H1 (cell line): ENCODE data around the gene POLE4.

Experiments used
- BCL11A ChIP-seq, 2 experiments: IDR thresholded peaks; one replicate each; pipeline ENCODE4 v1.6.1; 2011; ENCODE audit warnings: low read depth in 2 of 2, low read length in 2 of 2, mild to moderate bottlenecking in 2 of 2
- BRCA1 ChIP-seq: IDR thresholded peaks from 2 replicates; pipeline ENCODE4 v1.6.1; 2012; ENCODE audit warnings: low read depth, low read length, improper control_type of control experiment
- CEBPB ChIP-seq: IDR thresholded peaks from 2 replicates; pipeline ENCODE4 v1.6.1; 2012; ENCODE audit warnings: low read depth, low read length
- CREB1 ChIP-seq: IDR thresholded peaks from 2 replicates; pipeline ENCODE4 v1.6.1; 2012; ENCODE audit warnings: inconsistent platforms
- EP300 ChIP-seq, 2 experiments: IDR thresholded peaks; 1 replicate in 1 of 2; 2 replicates in 1 of 2; pipeline ENCODE4 v1.6.1; 2011 to 2012; ENCODE audit warnings: low read depth in 2 of 2, low read length in 2 of 2, mild to moderate bottlenecking in 2 of 2, borderline replicate concordance in 1 of 2, inconsistent platforms in 1 of 2, moderate library complexity in 1 of 2
- EZH2 ChIP-seq: fragments of 200-600 bp; sonication (generic); IDR thresholded peaks from 2 replicates; pipeline ENCODE4 v1.7.1; 2012; ENCODE audit warnings: low read depth, mild to moderate bottlenecking, moderate library complexity, low read length, inconsistent platforms; ENCODE audit not compliant: severe bottlenecking
- FOSL1 ChIP-seq: IDR thresholded peaks from 2 replicates; pipeline ENCODE4 v1.6.1; 2011; ENCODE audit warnings: mild to moderate bottlenecking, low read depth, low read length, moderate library complexity; ENCODE audit not compliant: insufficient read depth
- MAX ChIP-seq: IDR thresholded peaks from 2 replicates; pipeline ENCODE4 v1.6.1; 2012; ENCODE audit warnings: inconsistent platforms
- NRF1 ChIP-seq: IDR thresholded peaks from 2 replicates; pipeline ENCODE4 v1.6.1; 2011; ENCODE audit warnings: mild to moderate bottlenecking, low read depth, low read length, improper control_type of control experiment
- POLR2A ChIP-seq, 2 experiments: IDR thresholded peaks; 1 replicate in 1 of 2; 2 replicates in 1 of 2; pipeline ENCODE4 v1.6.1; 2011; ENCODE audit warnings: low read depth in 2 of 2, low read length in 2 of 2, mild to moderate bottlenecking in 2 of 2; ENCODE audit errors: control extremely low read depth in 1 of 2
- POLR2AphosphoS5 ChIP-seq: IDR thresholded peaks from 2 replicates; pipeline ENCODE4 v1.6.1; 2011; ENCODE audit warnings: low read depth, low read length
- TCF12 ChIP-seq: IDR thresholded peaks from 2 replicates; pipeline ENCODE4 v1.6.1; 2011; ENCODE audit warnings: low read depth, mild to moderate bottlenecking, low read length
- TF ChIP-seq, protein P1 (sequence below), 3 experiments: IDR thresholded peaks; 1 replicate in 2 of 3; 2 replicates in 1 of 3; pipeline versions ENCODE4 v1.5.1 to v1.6.1; 2011; ENCODE audit warnings: low read length in 3 of 3, mild to moderate bottlenecking in 3 of 3, inconsistent platforms in 2 of 3, low read depth in 1 of 3, moderate library complexity in 1 of 3; ENCODE audit not compliant: insufficient read depth in 1 of 3; ENCODE audit errors: control extremely low read depth in 1 of 3

GRCh38 chr2:74975016-74975415 lies 16.6 kb downstream of the POLE4 start:
- TF ChIP-seq POLR2AphosphoS5 (no peak), CEBPB (no peak), TCF12 (no peak), EZH2 (no peak), BCL11A (IDR thresholded peaks at IDR 0.05; ENCODE audit: low read depth in 2 of 2, low read length in 2 of 2) (no peak), NRF1 (no peak), POLR2A (IDR thresholded peaks at IDR 0.05; ENCODE audit: control extremely low read depth in 1 of 2, low read depth in 2 of 2, low read length in 2 of 2) (no peak), EP300 (IDR thresholded peaks at IDR 0.05; ENCODE audit: borderline replicate concordance in 1 of 2, low read depth in 2 of 2, low read length in 2 of 2) (no peak), CREB1 (no peak), FOSL1 (no peak), MAX (no peak), BRCA1 (no peak)
- TF ChIP-seq, protein P1, sequence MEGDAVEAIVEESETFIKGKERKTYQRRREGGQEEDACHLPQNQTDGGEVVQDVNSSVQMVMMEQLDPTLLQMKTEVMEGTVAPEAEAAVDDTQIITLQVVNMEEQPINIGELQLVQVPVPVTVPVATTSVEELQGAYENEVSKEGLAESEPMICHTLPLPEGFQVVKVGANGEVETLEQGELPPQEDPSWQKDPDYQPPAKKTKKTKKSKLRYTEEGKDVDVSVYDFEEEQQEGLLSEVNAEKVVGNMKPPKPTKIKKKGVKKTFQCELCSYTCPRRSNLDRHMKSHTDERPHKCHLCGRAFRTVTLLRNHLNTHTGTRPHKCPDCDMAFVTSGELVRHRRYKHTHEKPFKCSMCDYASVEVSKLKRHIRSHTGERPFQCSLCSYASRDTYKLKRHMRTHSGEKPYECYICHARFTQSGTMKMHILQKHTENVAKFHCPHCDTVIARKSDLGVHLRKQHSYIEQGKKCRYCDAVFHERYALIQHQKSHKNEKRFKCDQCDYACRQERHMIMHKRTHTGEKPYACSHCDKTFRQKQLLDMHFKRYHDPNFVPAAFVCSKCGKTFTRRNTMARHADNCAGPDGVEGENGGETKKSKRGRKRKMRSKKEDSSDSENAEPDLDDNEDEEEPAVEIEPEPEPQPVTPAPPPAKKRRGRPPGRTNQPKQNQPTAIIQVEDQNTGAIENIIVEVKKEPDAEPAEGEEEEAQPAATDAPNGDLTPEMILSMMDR (IDR thresholded peaks at IDR 0.05; ENCODE audit: control extremely low read depth in 1 of 3, insufficient read depth in 1 of 3, low read depth in 1 of 3, low read length in 3 of 3) = no peak
